Measurements from ENCODE around the gene OTOG.
A peak's percentile ranks its signal among the peaks of the same experiment; 100 is the strongest.

Gene OTOG

DNA sequence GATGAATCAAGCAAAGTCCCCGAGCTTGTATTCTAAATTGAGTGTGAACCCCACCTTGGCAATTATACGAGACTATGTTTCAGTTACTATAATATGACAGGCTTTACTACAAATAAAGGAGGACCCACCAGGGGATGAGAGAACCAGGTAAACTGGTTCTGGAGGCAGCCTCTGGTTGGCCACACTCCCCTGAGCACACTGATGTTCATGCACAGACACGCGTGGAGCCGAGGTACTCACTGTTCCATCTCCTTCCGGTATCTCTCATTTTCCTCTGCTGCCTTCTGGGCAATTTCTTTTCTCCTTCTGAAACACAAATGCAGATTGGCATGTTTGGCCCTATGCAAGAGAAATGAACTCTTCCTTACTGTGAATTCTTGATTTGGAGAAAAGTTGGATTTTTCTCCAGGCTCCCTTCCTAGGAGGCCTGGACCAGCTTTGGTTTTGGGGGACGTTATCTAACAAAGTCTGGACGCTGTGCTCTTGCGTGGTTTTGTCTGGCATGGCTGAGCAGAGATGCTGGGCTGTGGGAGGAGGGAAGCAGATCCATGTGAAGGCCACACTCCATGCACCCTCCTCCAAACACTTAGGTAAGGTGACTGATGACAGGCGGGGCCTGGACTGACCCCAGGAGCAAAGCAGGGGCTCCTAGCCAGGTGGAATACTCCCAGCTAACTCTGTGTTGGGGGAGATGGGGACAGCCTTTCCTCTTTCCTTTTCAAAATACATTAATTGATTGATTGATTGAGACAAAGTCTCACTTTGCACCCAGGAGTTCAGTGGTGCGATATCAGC, 25.8 kb upstream of the OTOG start:
- no peak for DNase-seq

DNA sequence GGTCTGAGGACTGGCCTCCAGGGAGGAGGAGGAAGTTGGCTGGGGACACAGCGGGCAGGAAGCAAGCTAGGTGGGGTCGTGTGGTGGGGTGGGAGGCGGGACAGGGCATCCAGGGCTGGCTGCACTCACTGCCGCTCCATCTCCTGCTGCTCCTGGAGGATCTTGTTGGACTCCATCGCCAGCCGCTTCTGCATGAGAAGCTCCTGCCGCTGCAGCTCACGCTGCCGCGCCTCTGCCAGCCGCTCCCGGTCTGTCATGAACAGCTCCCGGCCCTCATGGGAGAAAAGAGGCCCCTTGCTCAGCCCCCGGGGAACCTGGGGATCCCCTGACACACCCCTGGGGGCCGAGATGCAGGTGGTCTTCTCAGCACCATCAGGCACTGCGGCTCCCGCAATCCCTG, 24.4 kb upstream of the OTOG start:
- DNase-seq = no peak

DNA sequence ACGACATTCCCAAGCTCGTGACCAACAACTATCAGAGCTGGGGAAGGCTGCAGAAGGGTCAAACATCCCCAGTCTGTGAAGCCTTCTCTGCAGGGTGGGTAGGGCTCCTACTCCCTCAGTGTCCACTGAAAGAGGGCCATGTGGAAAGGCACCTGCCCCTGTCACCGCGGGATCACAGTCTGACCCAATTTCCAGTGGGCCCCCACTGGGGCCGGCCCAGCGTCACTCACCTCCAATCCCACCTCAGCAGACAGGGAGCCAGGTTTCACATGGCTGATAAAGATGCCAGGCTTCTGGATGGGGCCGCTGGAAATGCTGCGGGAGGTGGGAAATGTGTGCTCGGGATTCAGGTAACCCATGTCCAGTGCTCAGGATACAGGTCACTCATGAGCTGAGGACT, 22.8 kb upstream of the OTOG start:
- no peak for DNase-seq

DNA sequence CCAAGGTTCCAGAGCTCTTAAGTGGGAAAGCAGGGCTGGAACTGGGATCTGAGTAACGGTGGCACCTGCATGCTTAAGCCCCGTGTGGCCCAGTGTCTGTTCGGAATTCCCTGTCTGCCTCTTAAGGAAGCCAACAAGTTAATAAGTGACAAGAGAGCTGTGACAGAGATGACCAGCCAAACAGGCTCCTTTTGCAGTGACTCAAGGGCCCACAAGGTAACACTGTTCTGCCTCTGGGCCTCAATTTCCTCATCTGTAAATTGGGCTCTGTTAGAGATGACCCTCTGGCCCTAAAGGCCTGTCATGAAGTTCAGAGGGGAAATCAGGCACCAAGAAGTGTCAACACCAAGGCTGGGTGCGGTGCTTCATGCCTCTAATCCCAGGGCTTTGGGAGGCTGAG, 21.5 kb upstream of the OTOG start:
- DNase-seq = no peak

DNA sequence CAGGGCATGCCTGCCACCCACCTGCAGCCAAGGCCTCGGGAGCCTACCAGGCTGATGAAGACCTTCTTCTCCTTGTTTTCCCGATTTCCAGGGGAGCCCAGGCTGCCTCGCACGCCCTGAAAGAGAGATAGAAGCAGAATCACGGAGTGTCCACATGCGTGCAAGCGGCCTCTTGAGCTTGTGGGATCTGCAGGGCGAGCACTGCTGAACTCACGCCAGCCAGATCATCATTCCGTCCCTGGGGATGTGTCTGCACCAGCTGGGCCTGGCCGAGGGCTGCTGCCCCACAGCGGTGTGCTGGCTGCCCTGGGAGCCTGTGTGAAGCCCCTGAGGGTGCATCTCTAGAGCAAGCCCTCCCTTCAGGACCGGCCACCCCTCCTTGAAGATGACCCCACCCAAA, 20.7 kb upstream of the OTOG start:
- no peak for DNase-seq

DNA sequence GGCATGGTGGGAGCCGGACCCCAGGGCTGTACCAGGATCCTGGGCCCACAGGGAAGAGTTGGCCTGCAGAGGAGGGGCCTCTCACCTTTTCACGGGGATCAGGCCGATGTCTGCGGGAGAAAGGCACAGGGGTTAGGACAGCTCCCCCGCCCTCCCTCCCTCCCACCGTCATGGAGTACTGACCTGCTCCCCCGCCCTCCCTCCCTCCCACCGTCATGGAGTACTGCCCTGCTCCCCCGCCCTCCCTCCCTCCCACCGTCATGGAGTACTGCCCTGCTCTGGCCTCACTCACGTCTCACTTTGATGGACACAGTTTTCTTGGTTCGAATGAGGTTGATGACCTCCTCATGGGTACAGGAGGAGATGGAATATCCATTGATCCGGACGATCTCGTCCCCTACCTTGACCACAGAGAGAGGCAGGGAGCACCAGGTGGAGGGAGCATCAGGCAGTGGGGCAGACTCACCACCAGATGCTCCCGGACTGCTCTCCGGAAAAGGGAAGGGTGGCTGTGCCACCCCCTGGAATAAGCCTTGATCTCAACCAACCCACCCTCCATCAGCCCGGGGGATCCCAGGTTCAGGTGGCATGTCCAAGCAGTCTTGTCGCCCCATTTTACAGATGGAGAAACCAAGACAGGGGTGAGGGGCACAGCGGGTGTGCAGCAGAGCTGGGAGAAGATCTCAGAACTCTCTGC, 20.0 kb upstream of the OTOG start:
- DNase-seq = no peak

DNA sequence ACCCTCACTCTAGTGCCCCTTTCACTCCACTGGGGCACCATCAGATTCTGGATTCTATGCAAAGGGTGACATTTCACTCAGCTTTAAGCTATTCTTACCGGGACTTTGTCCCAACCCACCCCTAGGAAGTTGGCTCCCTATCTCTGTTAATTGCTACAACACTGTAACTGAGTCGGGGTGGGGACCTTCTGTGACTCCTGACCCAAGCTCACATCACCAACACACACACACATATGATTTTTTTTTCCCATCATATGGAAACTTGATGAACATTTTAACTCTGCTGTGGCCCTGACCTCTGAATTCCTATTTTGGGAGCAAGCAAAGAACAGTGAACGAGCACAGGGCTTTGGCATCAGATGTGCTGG, 19.4 kb upstream of the OTOG start:
- DNase-seq = no peak

DNA sequence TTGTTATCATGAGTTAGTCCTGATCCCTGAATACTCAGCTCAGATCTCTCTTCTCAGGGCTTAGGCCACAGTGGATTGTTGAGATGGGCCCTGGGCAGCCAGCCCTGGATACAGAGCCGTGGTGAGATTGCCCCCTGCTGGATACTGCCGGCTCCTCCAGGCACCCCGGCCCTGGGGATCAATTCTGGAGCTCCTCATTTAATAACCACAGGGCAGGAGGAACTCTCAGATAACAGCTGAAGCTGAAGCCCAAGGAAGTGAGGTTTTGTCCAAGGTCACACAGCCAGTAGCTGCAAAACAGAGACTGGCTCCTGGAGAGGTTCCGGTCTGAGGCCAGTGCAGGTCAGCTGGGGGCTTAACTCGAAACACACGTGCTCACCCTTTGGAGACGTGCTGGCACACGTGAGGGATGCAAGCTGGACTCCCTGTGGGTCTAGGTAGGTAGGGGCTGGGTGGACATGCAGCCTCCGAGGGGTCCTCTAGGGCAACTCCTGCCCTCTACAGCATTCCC, 18.8 kb upstream of the OTOG start:
- DNase-seq = peak; percentile 15

DNA sequence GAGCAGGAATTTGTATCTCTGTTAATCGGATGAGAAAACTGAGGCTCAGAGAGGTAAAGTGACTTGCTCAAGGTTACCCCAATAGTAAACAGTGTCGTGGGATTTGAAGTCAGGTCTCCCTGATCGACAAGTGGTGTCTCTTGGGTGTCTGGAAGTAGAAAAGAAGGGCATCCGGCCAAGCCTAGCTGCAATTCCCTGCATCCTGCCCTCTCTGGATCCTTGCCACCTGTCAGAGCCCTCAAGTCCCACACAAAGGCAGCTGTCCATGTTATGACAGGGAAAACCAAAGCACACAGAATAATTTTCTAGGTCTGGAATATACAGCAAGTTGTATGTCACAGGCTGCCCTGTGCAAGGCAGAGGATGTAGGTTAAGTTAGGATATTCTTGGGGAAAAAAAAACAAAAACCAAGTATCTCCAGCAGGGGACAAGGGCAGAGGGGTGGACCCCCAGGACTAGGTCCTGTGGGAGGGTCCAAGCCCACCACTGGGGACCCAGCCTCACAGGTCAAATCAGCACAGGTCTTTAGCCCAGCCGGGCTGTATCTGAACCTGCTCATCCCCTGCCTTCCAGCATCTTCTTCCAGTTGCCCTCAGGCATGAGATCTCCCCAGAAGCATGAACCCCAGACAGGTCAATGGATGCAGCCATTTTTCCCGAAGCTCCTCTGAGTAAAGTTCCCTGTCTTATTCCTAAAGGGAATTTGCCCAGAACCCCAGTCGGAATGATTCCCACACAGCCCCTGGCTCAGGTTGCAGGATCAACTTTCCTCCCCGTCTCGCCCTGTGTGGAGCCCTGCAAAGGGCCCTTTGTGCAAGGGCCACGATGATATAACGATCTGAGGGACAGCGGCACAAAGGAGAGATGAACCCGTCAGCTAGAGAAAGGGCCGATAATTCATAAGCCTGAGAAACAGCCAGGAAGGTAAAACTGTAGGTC, 17.9 kb upstream of the OTOG start:
- no peak for DNase-seq

DNA sequence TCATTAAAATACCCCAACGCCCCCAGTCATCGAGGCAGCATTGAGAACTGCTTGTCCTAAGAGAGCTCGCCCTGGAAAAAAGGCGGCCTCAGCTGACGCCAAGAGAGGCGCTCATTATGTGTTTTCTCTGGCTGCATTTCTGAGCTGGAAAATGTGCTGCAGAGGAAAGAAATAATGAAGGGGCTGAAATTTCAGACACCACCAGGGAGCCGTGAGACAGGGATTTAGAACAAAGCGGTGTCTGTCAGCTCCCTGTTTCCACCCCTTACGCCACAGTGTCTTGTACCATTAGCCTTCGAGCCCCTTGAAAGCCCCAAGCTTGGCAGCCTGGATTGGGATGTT, 17.2 kb upstream of the OTOG start:
- DNase-seq = no peak

DNA sequence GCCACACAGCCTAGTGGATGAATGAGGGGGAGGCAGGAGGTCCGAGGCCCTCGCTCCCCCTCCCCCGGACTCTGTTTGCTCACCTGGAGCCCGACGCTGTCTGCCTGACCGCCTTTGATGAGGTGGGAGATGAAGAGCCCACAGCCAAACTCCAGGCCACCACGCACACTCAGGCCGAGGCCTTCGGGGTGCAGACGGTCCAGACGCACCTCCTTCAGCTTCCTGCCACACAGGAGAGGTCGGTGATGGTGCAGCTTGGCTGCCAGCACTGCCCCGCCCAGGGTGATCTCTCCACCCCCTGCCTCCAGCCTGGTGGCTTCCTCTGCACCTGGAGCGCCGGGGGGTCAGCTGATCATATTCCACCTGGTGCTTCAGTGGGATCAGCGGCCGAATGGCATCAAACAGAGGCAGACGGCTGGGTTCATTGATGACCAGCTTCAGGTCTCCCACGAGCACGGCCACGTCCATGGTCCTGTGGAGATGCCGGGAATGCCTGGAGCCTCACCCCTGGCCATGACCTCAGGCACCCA, 15.9 kb upstream of the OTOG start:
- DNase-seq = no peak

DNA sequence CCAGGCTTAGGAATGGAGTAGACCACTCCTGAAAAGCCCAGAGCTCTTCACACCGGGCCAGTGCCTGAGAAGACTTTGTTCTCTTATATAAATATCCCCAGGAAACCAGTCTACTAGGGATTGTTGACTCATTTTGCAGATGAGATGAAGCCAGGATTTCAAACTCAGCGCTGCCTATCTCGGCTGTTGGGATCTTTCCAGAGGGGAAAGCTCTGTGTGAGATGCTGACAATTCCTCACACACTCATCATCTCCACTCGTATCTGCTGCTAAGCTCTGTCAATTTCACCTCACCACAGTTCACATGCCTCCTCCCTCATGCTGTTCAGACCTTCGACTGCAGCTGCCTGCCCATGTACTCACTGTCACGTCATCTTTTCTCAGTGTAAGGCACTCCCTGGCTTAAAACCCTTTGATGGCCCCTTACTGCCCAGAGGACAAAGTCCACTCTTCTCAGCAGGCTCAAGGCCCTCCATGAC, 15.4 kb upstream of the OTOG start:
- DNase-seq = no peak

DNA sequence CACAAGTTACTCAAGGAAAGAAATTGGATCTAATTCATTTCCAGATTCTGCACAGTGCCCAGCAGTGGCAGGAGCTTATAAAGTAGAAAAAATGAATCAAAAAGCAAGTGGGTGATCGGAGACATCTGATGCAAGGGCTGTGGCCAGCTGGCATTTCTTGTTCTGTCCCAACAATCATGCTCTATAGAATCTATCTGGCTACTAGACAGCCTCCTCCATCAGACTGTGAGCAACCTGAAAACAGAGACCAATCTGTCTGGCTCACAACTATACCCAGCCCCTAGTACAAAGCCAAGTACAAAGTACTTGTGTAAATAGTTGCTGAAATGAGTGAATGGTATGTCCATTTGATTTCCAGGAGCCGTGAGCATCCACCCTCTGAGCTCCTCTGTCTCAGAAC, 14.3 kb upstream of the OTOG start:
- no peak for DNase-seq

DNA sequence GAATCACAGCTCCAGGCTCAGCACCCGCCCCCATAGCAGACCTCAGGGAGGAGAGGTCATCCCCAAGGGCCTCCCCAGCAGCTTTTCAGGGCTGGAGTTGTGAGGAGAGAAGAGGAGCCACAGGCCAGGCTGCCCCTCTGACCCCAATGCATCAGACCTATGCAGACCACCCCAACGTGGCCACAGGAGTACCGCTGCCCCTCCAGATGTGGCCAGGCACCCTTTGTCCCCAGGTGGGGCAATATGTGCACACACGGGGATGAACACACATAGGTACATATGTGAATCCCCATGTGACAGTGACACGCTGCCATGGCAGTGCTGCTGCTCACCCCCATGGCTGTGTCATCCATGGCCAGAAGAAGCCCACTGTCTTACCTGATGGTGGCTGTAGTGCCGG, 13.7 kb upstream of the OTOG start:
- no peak for DNase-seq

DNA sequence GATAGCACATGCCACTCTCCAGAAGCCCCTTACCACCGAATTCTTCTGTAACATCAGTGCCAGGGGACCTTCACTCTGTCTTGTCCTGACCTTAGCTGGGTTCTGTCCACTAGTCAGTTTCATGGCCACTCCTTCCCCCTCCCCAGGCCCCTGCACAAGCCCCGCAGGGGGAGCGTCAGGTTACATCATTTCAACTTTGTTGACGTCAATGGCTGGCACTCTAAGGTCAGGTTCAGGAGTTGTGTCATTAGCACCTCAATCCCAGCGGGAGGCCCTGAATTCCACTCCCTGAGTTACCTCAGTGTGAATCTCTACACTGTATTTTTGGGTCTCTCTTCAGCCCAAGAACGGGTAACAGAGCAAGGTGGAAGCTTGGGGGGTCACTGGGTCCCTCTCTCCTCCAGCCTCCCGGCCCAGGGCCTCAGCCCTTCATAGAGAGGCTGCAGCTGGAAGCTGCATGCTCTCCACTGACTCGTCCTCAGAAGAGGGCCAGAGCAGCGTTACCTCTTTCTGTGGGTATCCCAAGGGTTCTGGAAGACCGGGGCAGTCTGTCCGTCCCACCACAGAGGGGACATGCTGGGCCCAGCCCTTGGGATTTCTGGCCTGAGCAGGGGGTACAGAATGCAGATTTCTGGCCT, 13.2 kb upstream of the OTOG start:
- DNase-seq = no peak

DNA sequence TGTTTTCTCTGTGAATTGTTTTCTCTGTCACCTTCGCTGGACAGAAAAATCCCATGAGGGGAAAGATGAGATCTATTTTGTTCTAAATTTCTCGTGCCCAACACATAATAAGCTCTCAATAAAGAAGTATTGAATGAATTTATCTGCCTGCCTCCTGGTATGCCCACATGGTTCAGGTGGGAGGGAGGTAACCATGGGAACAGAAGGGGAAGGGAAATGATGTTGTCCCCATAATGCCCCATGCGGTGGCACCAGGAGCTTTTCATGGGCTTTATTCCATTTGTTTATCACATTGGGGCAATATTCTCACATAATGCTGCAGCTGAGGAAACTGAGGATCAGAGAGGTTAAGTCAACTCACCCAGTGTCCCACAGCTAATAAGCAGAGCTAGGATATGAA, 11.6 kb upstream of the OTOG start:
- no peak for DNase-seq

DNA sequence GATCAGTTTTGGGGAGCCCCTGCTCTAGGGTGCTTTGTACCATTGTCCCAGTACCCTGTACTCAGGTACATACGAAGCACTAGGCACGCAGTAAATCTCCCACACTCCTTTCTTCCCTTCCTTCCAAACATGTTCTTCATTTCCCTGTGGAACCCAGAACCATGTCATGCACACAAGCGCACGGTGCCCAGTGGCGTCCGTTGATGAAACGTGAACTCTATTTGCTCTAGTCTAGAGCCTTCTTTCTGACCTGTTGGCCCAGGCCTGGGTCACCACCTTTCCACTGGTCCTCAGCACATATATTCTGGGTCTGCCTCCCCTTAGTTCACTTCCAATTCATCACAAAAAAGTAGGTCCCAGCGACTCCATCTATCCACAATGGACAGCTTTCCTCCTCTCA, 9.8 kb upstream of the OTOG start:
- no peak for DNase-seq

DNA sequence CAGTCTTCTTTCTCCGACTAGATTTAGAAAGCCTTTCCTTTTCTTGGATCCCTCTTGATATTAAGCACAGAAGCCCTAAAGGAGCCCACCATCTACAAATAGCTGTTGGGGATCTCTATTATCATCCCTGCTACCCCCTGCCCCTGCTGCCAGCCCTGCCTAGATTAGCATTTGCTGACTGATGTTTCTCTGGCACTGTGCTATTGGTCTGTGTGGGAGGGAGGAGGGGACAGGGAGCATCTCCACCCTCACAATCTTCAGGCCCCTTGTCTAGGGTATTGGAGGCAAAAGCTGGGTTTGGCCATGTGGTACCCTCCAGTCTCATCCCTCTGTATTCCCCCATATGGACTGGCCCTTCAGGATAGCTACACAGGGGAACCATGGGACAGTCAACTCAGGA, 9.0 kb upstream of the OTOG start:
- DNase-seq = no peak

DNA sequence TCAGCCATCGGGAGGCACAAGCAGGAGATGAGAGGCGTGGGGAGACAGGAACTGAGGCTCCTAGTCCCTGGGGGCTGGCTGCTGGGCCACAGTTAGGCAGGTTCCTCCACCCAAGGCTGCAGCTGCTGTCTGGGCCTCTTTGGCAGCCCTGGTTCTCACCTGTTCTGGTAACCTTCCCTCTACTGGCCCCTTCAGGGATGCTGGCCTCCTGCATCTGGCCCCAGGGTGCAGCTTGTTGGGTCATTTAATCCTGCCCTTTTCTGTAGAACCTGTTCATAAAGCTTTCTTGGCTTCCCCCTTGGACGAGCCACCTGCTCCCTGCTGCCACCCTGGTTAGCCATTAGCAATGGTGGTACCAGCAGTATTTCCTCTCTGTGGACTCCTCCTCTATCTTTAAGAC, 8.3 kb upstream of the OTOG start:
- DNase-seq = no peak

DNA sequence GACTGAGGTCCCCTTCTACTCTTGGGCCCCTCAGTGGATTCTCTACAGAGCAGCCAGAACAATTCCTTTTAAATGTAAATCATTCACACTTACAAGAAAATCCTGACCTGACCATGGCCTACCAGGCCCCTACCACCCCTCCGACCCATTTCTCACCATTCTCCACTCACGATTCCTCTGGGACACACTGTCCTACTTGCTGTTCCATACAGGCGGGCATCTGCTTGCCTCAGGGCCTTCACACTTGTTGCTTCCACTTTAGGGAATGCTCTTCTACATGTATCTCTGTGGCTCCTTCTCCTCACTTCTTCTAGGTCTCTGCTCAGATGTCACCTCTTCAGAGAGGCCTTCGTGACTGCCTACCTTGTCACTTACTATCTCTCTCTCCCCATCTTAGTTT, 6.3 kb upstream of the OTOG start:
- DNase-seq = no peak

DNA sequence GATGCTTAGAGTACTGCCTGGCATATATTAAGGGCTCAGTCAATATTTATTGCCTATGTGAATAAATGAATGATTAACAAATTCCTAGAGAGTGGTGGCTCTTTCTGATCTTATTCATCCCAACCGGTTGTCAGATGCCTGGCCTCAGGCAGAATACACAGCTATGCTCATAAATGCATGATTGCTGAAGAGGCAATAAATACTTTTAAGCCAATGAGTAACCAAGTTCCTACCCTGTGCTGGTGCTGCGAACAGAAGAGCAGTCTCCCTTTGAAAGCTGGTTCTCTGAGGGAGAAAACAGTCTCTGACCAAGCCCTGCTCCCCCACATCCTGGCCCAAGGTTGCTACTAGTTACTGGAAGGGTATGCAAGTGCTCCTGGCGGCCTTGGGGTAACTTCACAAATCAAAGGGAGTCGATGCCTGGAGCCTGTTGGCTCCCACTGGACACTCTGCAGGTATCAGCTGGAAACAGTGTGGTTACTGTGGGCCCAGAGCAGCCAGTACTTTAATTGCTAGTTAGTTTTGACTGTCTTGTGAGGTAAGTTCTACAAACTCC, 5.7 kb upstream of the OTOG start:
- no peak for DNase-seq

DNA sequence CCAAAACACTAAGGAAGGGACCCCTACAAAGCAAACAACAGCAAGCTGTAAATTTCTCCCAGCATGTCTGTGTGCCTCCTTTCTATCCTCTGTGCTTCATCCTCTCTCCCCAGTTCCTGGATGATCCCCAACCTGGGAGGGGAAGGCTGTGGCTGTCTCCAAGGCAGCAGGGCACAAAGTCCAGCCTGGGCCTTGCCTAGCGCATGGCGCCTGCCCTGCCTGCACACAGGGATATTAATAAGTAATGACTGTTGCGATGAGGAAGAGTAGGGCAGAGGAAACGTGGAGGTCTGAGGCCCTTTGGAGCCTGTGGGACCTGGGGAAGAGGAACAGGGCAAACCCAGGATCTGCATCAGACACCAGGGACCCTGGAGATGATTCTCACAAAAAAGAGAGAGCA, 4.8 kb upstream of the OTOG start:
- no peak for DNase-seq

Measured in stimulated activated naive CD4-positive, alpha-beta T cell treated with Interleukin-2 at 50 U/mL for 16 hours (primary cell).